Peyer's patch (tissue), 4 donors: ENCODE results near the gene ZBP1.

ENCODE experiments used
- CTCF ChIP-seq, 6 experiments: fragments of 450-650 bp in 4 of 6; fragments of 200-600 bp in 2 of 6; sonication (generic) in 1 of 6; IDR thresholded peaks; one replicate each; pipeline ENCODE4 v1.5.1; 2017 to 2019; ENCODE audit warnings: antibody characterized with exemption in 6 of 6, mild to moderate bottlenecking in 3 of 6, moderate library complexity in 1 of 6
- POLR2A ChIP-seq, 2 donors: fragments of 450-650 bp; IDR thresholded peaks; one replicate each; pipeline ENCODE4 v1.5.1; 2017; ENCODE audit warnings: antibody characterized with exemption in 2 of 2, mild to moderate bottlenecking in 2 of 2, moderate library complexity in 2 of 2

- TF ChIP-seq CTCF (IDR thresholded peaks at IDR 0.05) (no peak), POLR2A (IDR thresholded peaks at IDR 0.05) (no peak)
These were observed 45.3 kb downstream of the ZBP1 start for GRCh38 chr20:57574954-57575353.
